PFSK-1 (cell line): ENCODE measurements around the gene TRPM2.

Experiments
- FOXP2 ChIP-seq: optimal IDR thresholded peaks from 2 replicates; pipeline ENCODE3; 2011; ENCODE audit warnings: borderline replicate concordance, control low read depth, inconsistent platforms; ENCODE audit not compliant: insufficient read depth; ENCODE audit errors: extremely low read length, extremely low read depth
- POLR2AphosphoS5 ChIP-seq: IDR thresholded peaks from 2 replicates; pipeline ENCODE4 v1.6.1; 2012; ENCODE audit warnings: low read depth, mild to moderate bottlenecking, control low read depth, low read length, moderate library complexity
- REST ChIP-seq, 2 experiments: IDR thresholded peaks; 2 replicates each; pipeline versions ENCODE4 v1.6.1 to v1.8.0; 2011 to 2012; ENCODE audit warnings: low read depth in 2 of 2, low read length in 2 of 2, control low read depth in 1 of 2, inconsistent platforms in 1 of 2, mild to moderate bottlenecking in 1 of 2, moderate library complexity in 1 of 2; ENCODE audit not compliant: insufficient read depth in 1 of 2
- SIN3A ChIP-seq: IDR thresholded peaks from 2 replicates; pipeline ENCODE4 v1.6.1; 2012; ENCODE audit warnings: mild to moderate bottlenecking, low read length, moderate library complexity, borderline replicate concordance; ENCODE audit not compliant: insufficient read depth
- TAF1 ChIP-seq: IDR thresholded peaks from 2 replicates; pipeline ENCODE4 v1.6.1; 2012; ENCODE audit warnings: low read length, control low read depth, borderline replicate concordance; ENCODE audit not compliant: insufficient read depth

The TRPM2 gene

GRCh38 chr21:44454747-44455523 lies 101.5 kb downstream of the TRPM2 start, which contains the start of gene LRRC3:
Gene LRRC3 (plus strand): TSS chr21:44455510. CDS start chr21:44456645, 1,135 bp downstream.
- no peak for TF ChIP-seq POLR2AphosphoS5
- TF ChIP-seq TAF1: no peak
- no peak for TF ChIP-seq FOXP2
- TF ChIP-seq SIN3A: no peak
- no peak for TF ChIP-seq REST (IDR thresholded peaks at IDR 0.05; ENCODE audit: insufficient read depth in 1 of 2, low read depth in 2 of 2, low read length in 2 of 2)

- no peak for TF ChIP-seq POLR2AphosphoS5
These were observed 102.2 kb downstream of the TRPM2 start for GRCh38 chr21:44455524-44456213.

- TF ChIP-seq POLR2AphosphoS5 (no peak), TAF1 (no peak)
These were observed 102.9 kb downstream of the TRPM2 start for GRCh38 chr21:44456214-44456914.

GRCh38 chr21:44456915-44457736 lies 103.7 kb downstream of the TRPM2 start:
- TF ChIP-seq REST (IDR thresholded peaks at IDR 0.05; ENCODE audit: insufficient read depth in 1 of 2, low read depth in 2 of 2, low read length in 2 of 2) (no peak), SIN3A (no peak), FOXP2 (no peak), POLR2AphosphoS5 (no peak), TAF1 (no peak)

GRCh38 chr21:44458971-44459711 lies 105.7 kb downstream of the TRPM2 start:
- no peak for TF ChIP-seq TAF1
- no peak for TF ChIP-seq FOXP2
- TF ChIP-seq SIN3A: no peak
- no peak for TF ChIP-seq POLR2AphosphoS5

GRCh38 chr21:44459712-44460440 lies 106.5 kb downstream of the TRPM2 start:
- TF ChIP-seq TAF1 (no peak), POLR2AphosphoS5 (no peak), FOXP2 (no peak), REST (IDR thresholded peaks at IDR 0.05; ENCODE audit: insufficient read depth in 1 of 2, low read depth in 2 of 2, low read length in 2 of 2) (no peak), SIN3A (no peak)
